ENCODE measurements around the gene HAS3.

Gene HAS3

DNA sequence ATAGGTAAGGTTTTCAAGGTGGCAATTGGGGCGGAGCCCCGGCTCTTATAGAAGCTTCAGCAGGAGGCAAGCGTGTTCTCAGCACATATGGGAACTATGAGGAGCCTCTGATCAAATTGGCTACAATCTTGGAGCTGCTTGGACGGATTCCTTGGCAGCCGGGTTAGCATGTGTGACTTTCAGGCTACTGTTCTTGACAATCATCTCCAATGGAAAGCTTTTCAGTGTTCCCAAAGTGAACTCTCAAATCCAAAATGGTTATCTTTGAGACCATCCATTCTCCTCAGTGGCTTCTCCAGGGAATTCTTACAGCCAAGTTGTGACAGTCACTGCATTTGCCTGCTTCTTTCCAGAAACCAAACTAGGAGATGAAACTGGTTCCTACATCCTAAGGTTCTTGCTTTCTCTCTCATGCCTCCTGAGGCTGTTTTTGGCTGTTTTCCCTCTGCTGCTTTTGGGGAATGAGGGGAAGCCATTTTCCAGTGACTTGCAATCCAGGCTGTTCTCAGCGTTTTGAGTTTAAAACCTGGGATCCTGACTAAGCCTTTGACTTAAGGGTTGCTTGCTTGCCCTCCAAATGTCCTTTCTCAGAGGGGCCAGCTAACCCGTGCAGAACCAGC lies 10.9 kb downstream of the HAS3 start:
- ATAC-seq: no peak
- TF ChIP-seq GLIS3 (CRISPR knock-in tag; IDR thresholded peaks at IDR 0.05): no peak
- TF ChIP-seq ZNF565 (CRISPR knock-in tag; conservative IDR thresholded peaks at IDR 0.05; ENCODE audit: low read depth): no peak
- no peak for TF ChIP-seq OSR1 (CRISPR knock-in tag; IDR thresholded peaks at IDR 0.05)
- TF ChIP-seq ZNF70 (CRISPR knock-in tag; IDR thresholded peaks at IDR 0.05): no peak
- no peak for TF ChIP-seq ISL1 (CRISPR knock-in tag; IDR thresholded peaks at IDR 0.05)
- TF ChIP-seq ZC3H10 (CRISPR knock-in tag; IDR thresholded peaks at IDR 0.05): no peak
- no peak for TF ChIP-seq RARB (CRISPR knock-in tag; IDR thresholded peaks at IDR 0.05)
- TF ChIP-seq ZNF8 (CRISPR knock-in tag; IDR thresholded peaks at IDR 0.05): no peak

DNA sequence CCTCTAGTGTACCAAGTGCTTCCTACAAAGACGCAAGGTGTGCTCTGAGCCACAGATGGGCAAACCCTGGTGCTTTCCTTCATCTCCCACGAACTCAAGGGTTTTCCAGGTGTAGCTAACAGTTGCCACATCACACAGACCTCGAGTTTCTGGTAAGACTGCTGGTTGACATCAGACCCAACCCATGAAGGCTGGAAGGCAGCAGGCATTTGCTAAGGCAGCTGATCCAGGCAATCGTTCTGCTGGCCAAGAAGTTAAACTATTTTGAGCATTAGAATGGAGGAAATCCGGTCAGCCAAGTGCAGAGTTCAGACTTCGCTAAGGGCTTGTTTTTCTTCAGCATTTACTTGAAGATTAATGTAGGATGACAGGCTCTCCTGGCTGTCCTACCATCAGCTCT lies 11.5 kb downstream of the HAS3 start:
- no peak for TF ChIP-seq ZNF70 (CRISPR knock-in tag; IDR thresholded peaks at IDR 0.05)
- no peak for TF ChIP-seq TCF4 (CRISPR knock-in tag; IDR thresholded peaks at IDR 0.05; ENCODE audit: borderline replicate concordance)
- TF ChIP-seq ZNF8 (CRISPR knock-in tag; IDR thresholded peaks at IDR 0.05): no peak
- no peak for TF ChIP-seq SNAI2 (CRISPR knock-in tag; IDR thresholded peaks at IDR 0.05)
- TF ChIP-seq, protein P1, sequence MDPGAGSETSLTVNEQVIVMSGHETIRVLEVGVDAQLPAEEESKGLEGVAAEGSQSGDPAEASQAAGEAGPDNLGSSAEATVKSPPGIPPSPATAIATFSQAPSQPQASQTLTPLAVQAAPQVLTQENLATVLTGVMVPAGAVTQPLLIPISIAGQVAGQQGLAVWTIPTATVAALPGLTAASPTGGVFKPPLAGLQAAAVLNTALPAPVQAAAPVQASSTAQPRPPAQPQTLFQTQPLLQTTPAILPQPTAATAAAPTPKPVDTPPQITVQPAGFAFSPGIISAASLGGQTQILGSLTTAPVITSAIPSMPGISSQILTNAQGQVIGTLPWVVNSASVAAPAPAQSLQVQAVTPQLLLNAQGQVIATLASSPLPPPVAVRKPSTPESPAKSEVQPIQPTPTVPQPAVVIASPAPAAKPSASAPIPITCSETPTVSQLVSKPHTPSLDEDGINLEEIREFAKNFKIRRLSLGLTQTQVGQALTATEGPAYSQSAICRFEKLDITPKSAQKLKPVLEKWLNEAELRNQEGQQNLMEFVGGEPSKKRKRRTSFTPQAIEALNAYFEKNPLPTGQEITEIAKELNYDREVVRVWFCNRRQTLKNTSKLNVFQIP (CRISPR knock-in tag; IDR thresholded peaks at IDR 0.05; ENCODE audit: borderline replicate concordance, low read depth): no peak
- TF ChIP-seq, protein P2, sequence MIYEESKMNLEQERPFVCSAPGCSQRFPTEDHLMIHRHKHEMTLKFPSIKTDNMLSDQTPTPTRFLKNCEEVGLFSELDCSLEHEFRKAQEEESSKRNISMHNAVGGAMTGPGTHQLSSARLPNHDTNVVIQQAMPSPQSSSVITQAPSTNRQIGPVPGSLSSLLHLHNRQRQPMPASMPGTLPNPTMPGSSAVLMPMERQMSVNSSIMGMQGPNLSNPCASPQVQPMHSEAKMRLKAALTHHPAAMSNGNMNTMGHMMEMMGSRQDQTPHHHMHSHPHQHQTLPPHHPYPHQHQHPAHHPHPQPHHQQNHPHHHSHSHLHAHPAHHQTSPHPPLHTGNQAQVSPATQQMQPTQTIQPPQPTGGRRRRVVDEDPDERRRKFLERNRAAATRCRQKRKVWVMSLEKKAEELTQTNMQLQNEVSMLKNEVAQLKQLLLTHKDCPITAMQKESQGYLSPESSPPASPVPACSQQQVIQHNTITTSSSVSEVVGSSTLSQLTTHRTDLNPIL (CRISPR knock-in tag; IDR thresholded peaks at IDR 0.05; ENCODE audit: low read depth): no peak
- no peak for TF ChIP-seq GLIS3 (CRISPR knock-in tag; IDR thresholded peaks at IDR 0.05)
- no peak for TF ChIP-seq ZFP3 (CRISPR knock-in tag; IDR thresholded peaks at IDR 0.05)
- no peak for TF ChIP-seq TOX (CRISPR knock-in tag; IDR thresholded peaks at IDR 0.05; ENCODE audit: borderline replicate concordance)
- no peak for TF ChIP-seq ZFP30 (CRISPR knock-in tag; IDR thresholded peaks at IDR 0.05)
- no peak for TF ChIP-seq ARNTL (CRISPR knock-in tag; IDR thresholded peaks at IDR 0.05; ENCODE audit: borderline replicate concordance, low read depth)
- no peak for TF ChIP-seq PPARA (CRISPR knock-in tag; IDR thresholded peaks at IDR 0.05; ENCODE audit: borderline replicate concordance)
- TF ChIP-seq BACH2 (CRISPR knock-in tag; IDR thresholded peaks at IDR 0.05; ENCODE audit: borderline replicate concordance): no peak

DNA sequence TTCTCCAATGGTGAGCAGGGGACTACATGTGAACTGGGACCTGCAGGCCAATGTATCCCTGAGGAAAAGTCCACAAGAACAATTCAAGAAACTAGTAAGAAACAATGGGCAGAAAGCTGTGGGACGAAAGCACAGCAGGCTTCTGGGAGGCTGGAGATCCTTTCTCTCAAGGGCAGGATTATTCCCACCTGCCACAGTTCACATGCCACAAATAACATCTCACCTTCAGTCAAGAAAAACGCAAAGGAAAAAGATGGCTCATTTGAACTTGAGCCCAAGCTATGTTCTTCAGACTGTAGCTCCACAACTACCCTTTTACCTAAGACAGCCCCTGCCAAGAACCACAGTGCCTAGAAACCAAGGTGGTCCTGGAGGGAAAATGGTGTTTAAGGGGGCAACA lies 13.0 kb downstream of the HAS3 start:
- TF ChIP-seq RARB (CRISPR knock-in tag; IDR thresholded peaks at IDR 0.05) (no peak), ISL1 (CRISPR knock-in tag; IDR thresholded peaks at IDR 0.05) (no peak), TOX (CRISPR knock-in tag; IDR thresholded peaks at IDR 0.05; ENCODE audit: borderline replicate concordance) (no peak), BACH2 (CRISPR knock-in tag; IDR thresholded peaks at IDR 0.05; ENCODE audit: borderline replicate concordance) (no peak), ZC3H10 (CRISPR knock-in tag; IDR thresholded peaks at IDR 0.05) (no peak), SNAI2 (CRISPR knock-in tag; IDR thresholded peaks at IDR 0.05) (no peak), CSDC2 (CRISPR knock-in tag; IDR thresholded peaks at IDR 0.05) (no peak), ZNF8 (CRISPR knock-in tag; IDR thresholded peaks at IDR 0.05) (no peak), GLIS3 (CRISPR knock-in tag; IDR thresholded peaks at IDR 0.05) (no peak), ZNF565 (CRISPR knock-in tag; conservative IDR thresholded peaks at IDR 0.05; ENCODE audit: low read depth) (no peak), OSR1 (CRISPR knock-in tag; IDR thresholded peaks at IDR 0.05) (no peak), ZNF70 (CRISPR knock-in tag; IDR thresholded peaks at IDR 0.05) (no peak), PPARA (CRISPR knock-in tag; IDR thresholded peaks at IDR 0.05; ENCODE audit: borderline replicate concordance) (no peak), TCF4 (CRISPR knock-in tag; IDR thresholded peaks at IDR 0.05; ENCODE audit: borderline replicate concordance) (no peak), ZFP3 (CRISPR knock-in tag; IDR thresholded peaks at IDR 0.05) (no peak), ARNTL (CRISPR knock-in tag; IDR thresholded peaks at IDR 0.05; ENCODE audit: borderline replicate concordance, low read depth) (no peak), ZFP30 (CRISPR knock-in tag; IDR thresholded peaks at IDR 0.05) (no peak)
- TF ChIP-seq, protein P3, sequence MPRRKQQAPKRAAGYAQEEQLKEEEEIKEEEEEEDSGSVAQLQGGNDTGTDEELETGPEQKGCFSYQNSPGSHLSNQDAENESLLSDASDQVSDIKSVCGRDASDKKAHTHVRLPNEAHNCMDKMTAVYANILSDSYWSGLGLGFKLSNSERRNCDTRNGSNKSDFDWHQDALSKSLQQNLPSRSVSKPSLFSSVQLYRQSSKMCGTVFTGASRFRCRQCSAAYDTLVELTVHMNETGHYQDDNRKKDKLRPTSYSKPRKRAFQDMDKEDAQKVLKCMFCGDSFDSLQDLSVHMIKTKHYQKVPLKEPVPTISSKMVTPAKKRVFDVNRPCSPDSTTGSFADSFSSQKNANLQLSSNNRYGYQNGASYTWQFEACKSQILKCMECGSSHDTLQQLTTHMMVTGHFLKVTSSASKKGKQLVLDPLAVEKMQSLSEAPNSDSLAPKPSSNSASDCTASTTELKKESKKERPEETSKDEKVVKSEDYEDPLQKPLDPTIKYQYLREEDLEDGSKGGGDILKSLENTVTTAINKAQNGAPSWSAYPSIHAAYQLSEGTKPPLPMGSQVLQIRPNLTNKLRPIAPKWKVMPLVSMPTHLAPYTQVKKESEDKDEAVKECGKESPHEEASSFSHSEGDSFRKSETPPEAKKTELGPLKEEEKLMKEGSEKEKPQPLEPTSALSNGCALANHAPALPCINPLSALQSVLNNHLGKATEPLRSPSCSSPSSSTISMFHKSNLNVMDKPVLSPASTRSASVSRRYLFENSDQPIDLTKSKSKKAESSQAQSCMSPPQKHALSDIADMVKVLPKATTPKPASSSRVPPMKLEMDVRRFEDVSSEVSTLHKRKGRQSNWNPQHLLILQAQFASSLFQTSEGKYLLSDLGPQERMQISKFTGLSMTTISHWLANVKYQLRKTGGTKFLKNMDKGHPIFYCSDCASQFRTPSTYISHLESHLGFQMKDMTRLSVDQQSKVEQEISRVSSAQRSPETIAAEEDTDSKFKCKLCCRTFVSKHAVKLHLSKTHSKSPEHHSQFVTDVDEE (CRISPR knock-in tag; IDR thresholded peaks at IDR 0.05): no peak
- TF ChIP-seq, protein P2 (CRISPR knock-in tag; IDR thresholded peaks at IDR 0.05; ENCODE audit: low read depth): no peak
- ATAC-seq: no peak

More for the DNA sequence above, 11.5 kb downstream of the HAS3 start:
- no peak for ATAC-seq
